ENCODE results near the gene SUSD6.

Gene SUSD6

GRCh38 chr14:69648480-69649451 is 37.4 kb downstream of the SUSD6 start:
- no peaks in the 10 kb centered on the region for H3K9me2 ChIP-seq (replicated peaks; ENCODE audit: control insufficient read depth, low read length)
- H3F3A ChIP-seq (ENCODE audit: control insufficient read depth, insufficient read depth): peaks cover 20% of the 10 kb centered on the region
- TF ChIP-seq CTCF (IDR thresholded peaks at IDR 0.05; ENCODE audit: low read depth, low read length, poor library complexity, severe bottlenecking) (no peak), EZH2phosphoT487 (IDR thresholded peaks at IDR 0.05; ENCODE audit: borderline replicate concordance, low read length) (no peak)
- H3K27ac ChIP-seq (ENCODE audit: low read depth, low read length): peak overlapping the region; percentile 55
- no peaks in the 10 kb centered on the region for H3K36me3 ChIP-seq (ENCODE audit: control insufficient read depth, low read length)
- no peaks in the 10 kb centered on the region for H3K9me3 ChIP-seq (ENCODE audit: control insufficient read depth, insufficient read depth, low read length)
- H3K27me3 ChIP-seq (ENCODE audit: control insufficient read depth, low read length): no peaks in the 10 kb centered on the region
- peaks cover 18% of the 10 kb centered on the region for H4K20me1 ChIP-seq (ENCODE audit: control insufficient read depth, insufficient read depth, low read depth, low read length)
- peak overlapping the region; percentile 91 for H3K4me2 ChIP-seq (ENCODE audit: low read length)
- H3K79me2 ChIP-seq (ENCODE audit: control insufficient read depth, low read length): peaks cover 93% of the 10 kb centered on the region
- peaks cover 83% of the 10 kb centered on the region for H3K4me1 ChIP-seq (ENCODE audit: control insufficient read depth, low read length)
- H3K4me3 ChIP-seq (ENCODE audit: low read length): peak overlapping the region; percentile 65

GRCh38 chr14:69650948-69651369 is 39.6 kb downstream of the SUSD6 start:
- no peak overlapping the region for H3K27ac ChIP-seq (ENCODE audit: low read depth, low read length)
- H3K9me3 ChIP-seq (ENCODE audit: control insufficient read depth, insufficient read depth, low read length): no peaks in the 10 kb centered on the region
- TF ChIP-seq EZH2phosphoT487 (IDR thresholded peaks at IDR 0.05; ENCODE audit: borderline replicate concordance, low read length): no peak
- TF ChIP-seq CTCF (IDR thresholded peaks at IDR 0.05; ENCODE audit: low read depth, low read length, poor library complexity, severe bottlenecking): no peak
- H3K79me2 ChIP-seq (ENCODE audit: control insufficient read depth, low read length): peaks cover 95% of the 10 kb centered on the region
- H3K27me3 ChIP-seq (ENCODE audit: control insufficient read depth, low read length): no peaks in the 10 kb centered on the region
- no peaks in the 10 kb centered on the region for H3K36me3 ChIP-seq (ENCODE audit: control insufficient read depth, low read length)
- H3K4me3 ChIP-seq (ENCODE audit: low read length): no peak overlapping the region
- H3F3A ChIP-seq (ENCODE audit: control insufficient read depth, insufficient read depth): peaks cover 20% of the 10 kb centered on the region
- H4K20me1 ChIP-seq (ENCODE audit: control insufficient read depth, insufficient read depth, low read depth, low read length): peaks cover 14% of the 10 kb centered on the region
- peak overlapping the region; percentile 91 for H3K4me2 ChIP-seq (ENCODE audit: low read length)
- H3K4me1 ChIP-seq (ENCODE audit: control insufficient read depth, low read length): peaks cover 76% of the 10 kb centered on the region
- no peaks in the 10 kb centered on the region for H3K9me2 ChIP-seq (replicated peaks; ENCODE audit: control insufficient read depth, low read length)

GRCh38 chr14:69651664-69652063 is 40.3 kb downstream of the SUSD6 start:
- peak overlapping the region; percentile 69; the same call in 1 of the 2 replicates for H3K4me3 ChIP-seq (ENCODE audit: low read length)
- peak overlapping the region; percentile 91 for H3K4me2 ChIP-seq (ENCODE audit: low read length)
- peaks cover 96% of the 10 kb centered on the region for H3K79me2 ChIP-seq (ENCODE audit: control insufficient read depth, low read length)
- no peaks in the 10 kb centered on the region for H3K36me3 ChIP-seq (ENCODE audit: control insufficient read depth, low read length)
- H3K4me1 ChIP-seq (ENCODE audit: control insufficient read depth, low read length): peaks cover 72% of the 10 kb centered on the region
- no peaks in the 10 kb centered on the region for H3K27me3 ChIP-seq (ENCODE audit: control insufficient read depth, low read length)
- H3K9me3 ChIP-seq (ENCODE audit: control insufficient read depth, insufficient read depth, low read length): no peaks in the 10 kb centered on the region
- peaks cover 14% of the 10 kb centered on the region for H4K20me1 ChIP-seq (ENCODE audit: control insufficient read depth, insufficient read depth, low read depth, low read length)
- H3K27ac ChIP-seq (ENCODE audit: low read depth, low read length): peak overlapping the region; percentile 89
- H3F3A ChIP-seq (ENCODE audit: control insufficient read depth, insufficient read depth): peaks cover 20% of the 10 kb centered on the region
- no peak for TF ChIP-seq CTCF (IDR thresholded peaks at IDR 0.05; ENCODE audit: low read depth, low read length, poor library complexity, severe bottlenecking)
- no peak for TF ChIP-seq EZH2phosphoT487 (IDR thresholded peaks at IDR 0.05; ENCODE audit: borderline replicate concordance, low read length)
- no peaks in the 10 kb centered on the region for H3K9me2 ChIP-seq (replicated peaks; ENCODE audit: control insufficient read depth, low read length)

Measured in DOHH2 (cell line).